GM19438 (cell line): ENCODE results near the gene SLC7A7.
"Not testable (repeated sequence)": the region's sequence is repeated elsewhere in the genome, so short reads cannot be mapped to it uniquely, and the experiment has no call there.

Source experiments
- ATAC-seq: cut with Tn5 transposase; IDR thresholded peaks from one replicate; pipeline ENCODE4 v1.9.1; 2021; ENCODE audit warnings: low read depth; ENCODE audit not compliant: unreplicated experiment

SLC7A7 gene

GRCh38 chr14:22814941-22815713 is at the start of gene SLC7A7:
SLC7A7 (minus strand) TSS chr14:22815435; CDS start chr14:22813398, 2,037 bp downstream.
- ATAC-seq = no peak

- no peak for ATAC-seq
Observed at GRCh38 chr14:22864979-22865378, 49.7 kb upstream of the SLC7A7 start.

GRCh38 chr14:22861651-22862050 is 46.4 kb upstream of the SLC7A7 start:
- ATAC-seq = no peak

- not testable (repeated sequence) for ATAC-seq
Observed at GRCh38 chr14:22860377-22860776, 45.1 kb upstream of the SLC7A7 start.

GRCh38 chr14:22856428-22856827 is 41.2 kb upstream of the SLC7A7 start:
- ATAC-seq = no peak

GRCh38 chr14:22854963-22855724 is 39.9 kb upstream of the SLC7A7 start:
- ATAC-seq = no peak

- not testable (repeated sequence) for ATAC-seq
Observed at GRCh38 chr14:22854296-22854695, 39.1 kb upstream of the SLC7A7 start.

- peak; percentile 75 for ATAC-seq
Observed at GRCh38 chr14:22852940-22853767, 37.9 kb upstream of the SLC7A7 start.

- no peak for ATAC-seq
Observed at GRCh38 chr14:22852599-22852939, 37.3 kb upstream of the SLC7A7 start.

- ATAC-seq = not testable (repeated sequence)
Observed at GRCh38 chr14:22852178-22852577, 36.9 kb upstream of the SLC7A7 start.

- no peak for ATAC-seq
Observed at GRCh38 chr14:22850944-22851764, 35.9 kb upstream of the SLC7A7 start.

GRCh38 chr14:22849212-22849819 is 34.1 kb upstream of the SLC7A7 start:
- ATAC-seq = no peak

GRCh38 chr14:22848351-22849164 is 33.3 kb upstream of the SLC7A7 start:
- ATAC-seq = no peak

- ATAC-seq = no peak
Observed at GRCh38 chr14:22847661-22848341, 32.6 kb upstream of the SLC7A7 start.

GRCh38 chr14:22846811-22847307 is 31.6 kb upstream of the SLC7A7 start:
- no peak for ATAC-seq

- no peak for ATAC-seq
Observed at GRCh38 chr14:22845821-22846625, 30.8 kb upstream of the SLC7A7 start.

- ATAC-seq = no peak
Observed at GRCh38 chr14:22845103-22845394, 29.8 kb upstream of the SLC7A7 start.
